DMS53 treated with DMSO at 0.1 percent for 48 hours (cell line): Measurements from ENCODE around the gene TRPM1.

Source experiments
- DNase-seq: peaks from one replicate; lab custom pipeline; 2025; ENCODE audit not compliant: unreplicated experiment; lab: John Stamatoyannopoulos, UW

TRPM1 gene

DNA sequence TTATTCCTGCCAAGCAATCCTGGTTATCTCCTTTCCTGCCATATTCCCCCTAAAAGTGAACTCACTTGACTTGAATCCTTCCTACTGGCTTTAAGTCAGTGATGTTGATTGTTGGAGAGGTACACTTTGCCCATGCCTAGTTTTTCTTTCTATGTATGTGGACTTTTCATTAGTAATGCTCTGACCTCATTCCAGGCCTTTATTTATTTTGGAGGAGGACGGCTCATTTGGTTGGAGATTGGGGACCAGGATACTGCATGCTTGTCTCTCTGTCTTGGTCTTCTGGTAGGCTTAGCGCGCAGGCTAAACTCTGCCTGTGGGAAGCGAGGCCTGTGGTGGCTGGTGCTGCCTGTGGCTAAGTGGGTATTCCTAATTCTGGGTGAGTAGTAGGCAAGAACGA lies 81.0 kb downstream of the TRPM1 start:
- DNase-seq: no peak

DNA sequence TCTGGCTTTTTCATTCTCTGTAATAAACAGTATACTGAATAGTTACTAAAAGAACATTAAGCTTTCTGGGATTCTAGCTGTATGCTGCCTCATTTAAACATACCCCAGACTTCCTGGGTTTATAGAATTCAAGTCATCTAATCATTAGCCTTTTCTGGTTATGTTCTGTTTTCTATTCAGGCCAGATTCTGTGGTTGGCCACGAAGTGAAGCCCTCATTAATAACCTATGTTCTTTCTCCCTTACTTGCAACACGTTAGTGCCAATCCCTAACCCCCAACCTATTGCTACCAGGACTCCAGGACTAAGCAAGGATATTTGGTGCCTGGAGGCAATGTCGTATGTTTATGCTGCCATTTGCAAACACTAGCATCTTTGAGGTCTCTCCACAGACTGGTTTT lies 81.5 kb downstream of the TRPM1 start:
- no peak for DNase-seq

DNA sequence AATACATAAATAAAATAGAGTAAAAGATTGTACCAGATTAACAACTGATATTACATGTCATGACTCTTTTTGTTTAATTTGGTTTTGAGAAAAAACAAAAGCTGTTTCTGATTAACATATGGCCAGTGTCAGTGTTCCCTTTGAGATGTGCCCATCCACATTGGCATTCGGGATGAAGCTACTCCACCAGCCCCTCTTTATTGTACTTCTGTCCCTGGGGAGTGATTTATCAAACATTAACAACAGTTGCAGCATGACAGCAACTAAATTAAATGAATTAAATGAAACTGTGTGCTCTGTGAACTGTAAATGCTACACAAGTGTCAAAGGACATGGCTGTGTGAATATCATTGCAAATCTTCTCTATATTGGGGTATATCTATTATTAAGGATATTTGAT lies 84.2 kb downstream of the TRPM1 start:
- no peak for DNase-seq

DNA sequence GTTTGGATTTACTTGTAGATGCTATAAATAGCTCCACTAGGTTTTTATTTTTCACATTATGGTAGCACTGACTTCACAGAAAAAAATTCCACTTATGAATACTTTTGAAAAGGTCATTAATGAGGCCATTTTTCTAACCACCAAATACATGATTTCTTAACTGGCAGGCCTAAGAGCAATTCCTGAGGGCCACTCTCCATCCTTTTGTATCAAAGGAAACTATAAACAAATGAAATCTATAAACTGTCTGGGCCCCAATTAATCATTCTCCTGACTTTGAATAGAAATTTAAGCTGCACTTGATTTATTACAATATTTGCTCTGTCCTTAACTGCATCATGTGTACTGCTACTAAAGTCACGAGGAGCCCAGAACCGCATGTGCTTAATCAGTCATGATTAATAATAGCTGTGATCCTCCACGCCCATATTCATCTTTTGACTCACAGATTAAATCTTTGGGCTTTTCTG lies 85.0 kb downstream of the TRPM1 start:
- no peak for DNase-seq

DNA sequence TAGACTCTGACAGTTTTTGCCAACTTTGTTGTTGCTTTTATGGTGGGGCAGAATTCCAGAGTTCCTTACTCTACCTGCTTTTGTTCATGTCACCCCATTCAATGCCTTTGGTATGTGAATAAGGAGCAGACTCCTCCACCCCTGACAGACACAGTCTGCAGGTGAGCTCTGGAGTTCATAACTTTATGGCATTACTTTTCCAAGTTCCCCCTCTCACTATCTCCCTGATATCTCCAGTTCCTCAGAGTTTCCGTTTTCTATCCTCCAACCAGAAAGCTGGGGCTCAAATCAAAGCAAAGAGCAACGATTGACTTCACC lies 87.0 kb downstream of the TRPM1 start:
- DNase-seq: no peak

DNA sequence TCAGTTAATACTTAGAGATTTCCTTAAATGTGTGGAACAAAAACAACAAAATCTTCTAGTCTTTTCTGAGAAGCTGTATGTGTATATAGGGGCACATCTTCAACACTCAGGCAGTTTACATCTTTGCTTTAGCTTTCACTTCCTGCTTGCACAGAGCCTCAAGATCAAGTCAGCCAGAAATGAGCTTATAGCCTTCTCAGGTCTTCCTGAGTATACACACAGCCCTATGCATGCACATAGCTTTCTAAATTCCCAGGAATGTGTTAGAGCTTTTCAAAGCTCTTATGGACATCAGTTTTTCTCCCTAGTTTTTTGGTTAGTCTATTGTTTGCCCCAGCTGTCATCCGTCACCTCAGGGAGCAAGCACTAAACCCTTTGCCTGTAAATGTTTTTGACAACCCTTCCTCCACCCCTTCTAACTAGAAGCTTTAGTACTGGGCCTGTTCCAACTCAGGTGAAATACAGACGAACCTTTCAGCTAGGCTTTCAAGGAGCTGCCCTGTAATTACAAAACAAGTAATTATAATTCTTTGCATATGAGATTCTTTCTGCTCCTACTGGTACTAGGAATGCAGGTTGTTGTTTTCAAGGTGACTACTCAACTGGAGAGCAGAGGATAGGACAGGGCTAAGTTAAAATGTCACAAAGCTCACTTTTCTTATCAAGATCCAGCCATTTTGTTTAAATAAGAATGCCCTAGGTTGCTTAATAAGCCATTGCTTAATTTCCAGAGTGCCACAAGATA lies 87.5 kb downstream of the TRPM1 start:
- peak; percentile 6 for DNase-seq

DNA sequence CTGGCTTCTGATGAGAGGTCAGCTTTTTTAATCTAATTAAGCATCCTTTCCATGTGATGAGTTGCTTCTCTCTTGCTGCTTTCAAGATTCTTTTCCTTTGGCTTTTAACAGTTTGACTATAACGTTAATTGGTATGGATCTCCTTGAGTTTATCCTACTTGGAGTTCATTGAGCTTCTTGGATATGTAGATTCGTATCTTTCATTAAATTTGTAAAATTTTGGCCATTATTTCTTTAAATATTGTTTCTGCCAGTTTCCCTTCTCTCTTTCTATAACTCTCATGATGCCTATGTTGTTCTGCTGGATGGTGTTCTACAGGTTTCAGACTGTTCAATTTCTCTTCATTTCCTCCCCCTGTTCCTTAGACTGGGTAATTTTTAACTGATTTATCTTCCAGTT lies 89.1 kb downstream of the TRPM1 start:
- no peak for DNase-seq

DNA sequence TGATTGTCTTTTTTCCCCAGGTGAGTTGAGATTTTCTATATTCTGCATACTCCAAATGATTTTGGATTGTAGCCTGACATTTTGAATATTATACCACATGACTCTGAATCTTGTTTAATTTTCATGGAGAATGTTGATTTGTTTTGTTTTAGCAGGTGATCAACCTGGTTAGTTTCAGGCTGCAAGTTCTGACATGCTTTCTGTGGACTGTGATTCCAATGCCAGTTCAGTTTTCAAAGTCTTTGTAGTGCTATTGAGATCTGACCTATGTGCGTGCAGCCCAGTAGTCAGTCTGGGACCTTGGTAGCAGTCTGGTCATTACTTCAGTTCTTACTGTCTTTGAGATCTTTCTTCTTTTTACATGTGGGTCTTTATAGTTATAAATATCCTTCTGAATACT lies 91.5 kb downstream of the TRPM1 start:
- no peak for DNase-seq

DNA sequence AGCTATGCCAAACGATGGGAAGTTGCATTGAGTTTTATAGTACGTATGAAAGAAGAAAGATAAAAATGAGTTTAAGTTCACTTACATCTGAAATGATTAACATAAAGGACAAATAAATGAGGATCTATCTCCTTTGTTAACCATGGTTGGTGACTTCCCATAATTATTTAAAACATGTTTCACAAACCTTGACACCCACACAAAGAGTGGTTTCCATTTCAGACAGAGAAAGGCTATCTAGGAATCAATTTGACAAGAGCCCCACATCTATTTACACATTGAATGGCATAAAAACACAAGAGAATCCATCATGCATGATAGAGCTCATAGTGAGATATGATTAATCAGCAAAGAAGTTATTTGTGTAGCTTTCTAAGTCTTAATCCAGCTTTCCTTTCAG lies 95.9 kb downstream of the TRPM1 start:
- no peak for DNase-seq

DNA sequence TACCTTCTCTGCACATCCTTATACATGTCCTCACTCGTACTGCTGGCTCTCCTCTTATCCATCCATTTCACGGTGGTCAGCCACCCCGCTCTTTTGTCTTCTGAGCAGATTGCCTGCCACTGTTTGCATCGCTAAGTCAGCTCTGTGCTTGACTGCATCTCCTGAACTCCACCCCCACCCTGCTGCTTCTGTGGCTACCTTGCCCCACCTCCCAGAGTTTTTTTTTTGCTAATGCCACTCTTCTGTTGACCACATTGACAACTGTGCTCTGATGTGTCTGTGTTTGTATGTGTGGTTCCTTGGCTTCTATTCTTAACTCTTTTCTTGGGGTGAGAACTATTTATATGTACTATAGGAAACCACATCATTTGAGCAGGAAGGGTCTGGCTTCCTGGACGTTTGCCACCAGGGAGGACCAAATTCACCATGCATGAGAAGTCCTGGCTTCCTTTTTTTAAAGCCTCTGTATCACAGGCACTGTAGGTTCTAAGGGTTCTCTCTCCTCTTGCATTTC lies 97.2 kb downstream of the TRPM1 start:
- no peak for DNase-seq

DNA sequence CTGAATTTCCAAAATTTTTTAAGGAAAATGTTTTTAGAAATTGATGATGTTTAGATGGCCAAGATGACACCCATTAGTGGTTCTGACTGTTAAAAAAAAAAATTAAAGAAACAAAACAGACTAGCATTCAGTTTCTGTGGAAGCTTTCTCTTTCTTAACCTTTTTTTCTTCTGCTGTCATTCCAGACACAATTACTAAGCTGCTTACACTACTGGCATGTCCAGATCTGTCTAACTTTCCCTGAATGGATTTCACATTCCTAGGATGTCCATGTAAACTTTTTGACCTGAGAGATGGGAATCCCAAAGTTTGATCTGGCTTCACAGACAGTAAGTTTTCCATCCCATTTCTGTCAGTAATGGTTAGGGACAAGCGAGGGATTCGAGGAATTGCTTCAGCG lies 99.8 kb downstream of the TRPM1 start:
- DNase-seq: no peak

DNA sequence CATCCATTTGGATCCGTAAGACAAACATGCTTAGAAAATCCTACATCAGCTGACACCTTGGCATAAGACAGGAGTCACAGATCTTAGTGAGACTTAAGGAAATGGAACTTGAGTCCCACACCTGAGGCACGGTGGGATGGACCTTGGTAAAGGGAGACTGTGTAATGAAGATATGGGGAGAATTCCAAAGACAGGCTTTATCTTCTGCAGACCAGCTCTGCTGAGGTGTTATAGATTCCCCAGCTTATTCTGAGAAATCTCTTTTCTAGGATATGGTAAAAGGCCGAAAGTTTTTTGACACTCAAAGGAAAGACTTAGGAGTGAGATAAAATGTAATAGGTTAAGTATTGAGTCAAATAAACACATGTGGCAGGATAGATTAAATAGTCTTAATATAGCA lies 101.8 kb downstream of the TRPM1 start:
- DNase-seq: no peak

DNA sequence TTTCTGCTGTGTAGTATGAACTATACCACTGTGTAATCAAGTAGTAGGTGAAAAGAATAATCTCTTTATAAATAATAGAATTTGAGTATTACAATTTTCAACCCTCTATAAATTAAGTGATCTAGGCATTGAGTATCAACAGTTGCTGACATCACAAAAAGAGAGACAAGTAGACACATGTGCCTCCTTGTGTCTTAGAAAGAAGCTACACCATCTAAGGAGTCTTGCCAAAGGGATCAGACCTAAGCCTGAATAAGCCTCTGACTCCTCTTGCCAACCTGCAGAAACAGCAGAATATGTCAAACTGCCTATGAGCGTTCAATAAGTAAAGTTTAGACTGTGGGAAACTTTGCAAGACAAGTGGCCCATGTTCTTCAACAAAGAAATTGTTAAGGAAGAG lies 104.3 kb downstream of the TRPM1 start:
- no peak for DNase-seq

DNA sequence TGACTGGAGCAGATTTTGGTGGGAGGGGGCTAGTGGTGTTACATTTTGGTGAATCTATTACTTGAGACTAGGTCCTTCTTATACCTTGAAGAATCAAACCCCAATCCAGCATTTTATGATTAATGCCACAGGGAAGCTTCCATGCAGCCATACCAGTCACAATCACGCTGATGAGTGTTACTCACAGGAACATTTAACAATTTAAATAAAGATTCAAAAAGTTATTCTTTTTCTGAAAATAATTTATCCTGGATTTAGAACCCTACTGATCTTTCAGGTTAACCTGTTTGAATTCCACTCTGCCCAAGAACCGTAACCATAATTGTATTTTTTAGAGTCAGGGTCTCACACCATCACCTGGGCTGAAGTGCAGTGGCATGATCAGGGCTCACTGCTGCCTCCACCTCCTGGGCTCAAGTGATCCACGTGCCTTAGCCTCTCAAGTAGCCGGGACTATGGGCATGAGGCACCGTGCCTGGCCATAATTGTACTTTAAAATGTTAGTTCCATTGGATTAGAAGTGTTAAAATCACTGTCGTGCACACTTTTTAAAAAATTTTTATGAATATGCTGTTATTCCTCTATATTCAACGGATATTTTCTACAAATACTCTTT lies 109.2 kb downstream of the TRPM1 start:
- DNase-seq: peak; percentile 22

DNA sequence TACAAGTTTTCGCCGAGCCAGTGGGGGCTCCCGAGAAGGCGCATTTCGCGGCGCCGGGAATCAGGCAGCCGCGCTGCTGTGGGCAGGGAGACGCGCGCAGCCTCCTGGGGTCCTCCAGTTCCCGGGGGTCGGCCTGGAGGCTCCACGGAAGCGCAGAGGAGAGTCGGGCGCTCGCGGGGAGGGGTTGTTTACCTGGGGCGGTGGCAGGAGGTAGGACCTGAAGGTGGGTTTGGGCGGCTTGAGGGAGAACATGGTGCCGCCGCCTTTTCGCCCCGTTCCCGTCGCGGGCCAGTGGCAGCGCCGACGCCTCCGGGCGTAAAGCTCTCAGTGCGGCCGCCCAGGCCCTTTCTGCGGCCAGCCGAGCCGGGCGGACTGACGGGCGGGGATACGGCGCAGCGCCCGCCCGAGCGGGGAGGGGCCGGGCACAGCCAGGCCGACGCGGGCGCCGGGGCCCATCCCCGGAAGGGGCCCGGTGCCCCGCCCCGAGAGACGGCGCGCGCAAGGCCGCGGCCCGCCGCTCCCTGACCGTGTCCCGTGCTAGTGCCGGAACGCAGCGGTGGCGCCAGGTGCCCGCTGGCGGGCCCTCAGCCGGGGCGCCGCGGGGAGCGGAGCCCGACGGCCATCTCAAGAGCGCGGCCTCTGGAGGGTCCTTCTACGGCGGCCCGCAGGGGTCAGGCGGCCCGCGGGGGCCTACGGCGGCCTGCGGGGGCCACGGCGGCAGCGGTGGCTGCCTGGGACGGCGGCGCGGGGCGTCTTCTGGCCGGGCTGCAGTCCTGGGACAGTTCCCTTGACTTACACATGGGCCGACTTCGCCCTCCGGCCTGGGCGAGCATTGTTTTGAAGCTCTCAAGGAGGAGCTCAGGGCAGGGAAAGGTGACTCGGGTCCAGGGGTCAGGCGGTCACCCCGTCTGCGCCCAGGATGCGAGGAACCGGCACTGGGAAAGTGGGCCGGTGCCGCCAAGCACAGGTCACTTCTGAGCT lies 110.0 kb downstream of the TRPM1 start, which contains the start of gene MTMR10:
MTMR10 (minus strand) TSS at position 374 of the 981 bp plus-strand sequence; CDS start at position 252, 122 bp downstream.
- DNase-seq: peak; percentile 26

DNA sequence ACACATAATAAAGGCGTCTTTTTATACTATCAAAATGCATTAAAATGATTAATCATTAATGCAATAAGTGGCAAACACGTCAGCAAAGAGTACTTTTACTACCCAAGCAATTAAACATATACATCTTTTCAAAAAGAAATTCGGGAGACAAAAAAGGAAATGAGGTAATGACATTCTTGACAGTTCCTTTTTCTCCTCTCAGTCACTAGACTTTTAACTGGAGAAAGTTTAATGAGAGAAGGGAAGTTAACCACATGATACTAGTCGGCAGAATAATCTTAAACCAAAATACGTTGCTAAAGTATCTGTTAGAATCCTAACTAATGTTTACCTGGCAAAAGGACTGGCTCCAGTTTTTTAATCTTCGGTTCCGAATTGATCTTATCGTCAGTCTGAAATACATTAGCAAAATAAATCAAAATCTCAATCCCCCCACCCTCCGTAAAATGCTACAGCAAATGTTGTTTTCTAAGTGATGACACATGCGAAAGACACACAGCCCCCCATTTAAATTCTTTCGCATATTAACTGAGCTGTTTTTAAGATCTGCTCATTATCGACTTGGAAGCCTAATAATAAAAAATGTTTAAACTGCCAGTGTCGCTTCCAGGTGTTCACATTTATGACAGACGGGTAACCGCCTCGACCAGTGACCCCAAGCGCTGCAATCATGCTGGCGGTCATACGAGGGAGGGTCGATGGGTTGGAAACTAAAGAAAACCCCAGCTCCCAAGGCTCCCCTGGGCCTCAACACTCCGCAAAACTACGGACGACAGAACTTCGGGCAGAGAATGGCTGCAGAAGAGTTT lies 110.9 kb downstream of the TRPM1 start:
- no peak for DNase-seq

DNA sequence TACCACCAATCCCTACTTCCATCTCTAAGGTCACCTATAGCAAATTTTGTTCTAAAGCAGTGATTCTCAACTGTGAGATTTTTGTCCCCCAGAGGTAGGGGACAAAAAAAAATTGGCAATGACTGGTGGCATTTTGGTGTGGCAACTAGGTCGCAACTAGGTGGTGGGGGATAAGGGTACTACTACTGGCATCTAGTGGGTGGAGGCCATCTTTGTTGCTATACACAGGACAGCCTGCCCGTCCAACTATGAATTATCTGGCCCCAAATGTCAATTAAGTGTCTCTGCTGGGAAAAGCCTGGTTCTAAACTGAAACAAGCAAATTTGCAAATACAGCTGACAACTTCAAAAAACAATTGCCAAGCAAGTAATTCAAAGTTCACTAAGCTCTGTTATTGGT lies 111.5 kb downstream of the TRPM1 start:
- DNase-seq: no peak

DNA sequence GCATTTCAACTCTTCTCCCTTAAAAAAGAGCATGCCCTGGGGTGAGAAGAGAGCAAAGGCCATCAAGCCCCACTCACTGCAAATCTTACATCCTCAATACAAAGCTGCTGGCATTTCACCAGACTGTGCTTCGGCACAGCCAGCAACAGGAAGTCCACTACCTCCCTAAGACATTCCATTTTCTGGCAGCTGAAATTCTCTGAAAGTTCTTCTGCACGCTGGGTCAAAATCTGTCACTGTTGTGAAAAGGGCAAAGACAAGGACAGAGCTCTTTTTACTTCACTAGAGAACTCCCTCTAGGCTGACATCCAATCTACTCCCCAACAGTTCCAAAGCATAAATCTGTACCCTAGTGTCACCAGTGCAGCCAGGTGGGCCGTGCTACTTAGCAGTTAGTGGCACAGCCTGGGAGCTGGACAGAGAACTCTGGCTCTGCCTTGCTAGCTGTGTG lies 116.4 kb downstream of the TRPM1 start:
- no peak for DNase-seq

DNA sequence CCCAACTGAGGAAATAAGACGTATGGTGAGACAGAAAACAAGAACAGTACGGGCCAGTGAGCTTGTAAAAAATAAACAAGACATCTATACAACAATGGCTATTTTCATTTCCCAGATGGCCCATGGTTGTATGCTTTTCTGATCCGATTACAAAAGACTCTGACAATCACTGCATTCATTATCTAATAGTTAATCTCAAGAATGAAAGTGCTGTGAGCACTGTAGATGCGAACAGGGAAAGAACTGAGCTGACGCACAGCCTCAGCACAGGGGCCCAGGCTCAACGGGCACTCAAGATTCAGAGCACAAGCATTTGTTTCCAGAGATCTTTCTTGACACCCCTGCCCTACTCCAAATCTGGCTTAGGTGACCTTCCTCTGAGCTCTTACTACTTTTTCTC lies 117.0 kb downstream of the TRPM1 start:
- no peak for DNase-seq

DNA sequence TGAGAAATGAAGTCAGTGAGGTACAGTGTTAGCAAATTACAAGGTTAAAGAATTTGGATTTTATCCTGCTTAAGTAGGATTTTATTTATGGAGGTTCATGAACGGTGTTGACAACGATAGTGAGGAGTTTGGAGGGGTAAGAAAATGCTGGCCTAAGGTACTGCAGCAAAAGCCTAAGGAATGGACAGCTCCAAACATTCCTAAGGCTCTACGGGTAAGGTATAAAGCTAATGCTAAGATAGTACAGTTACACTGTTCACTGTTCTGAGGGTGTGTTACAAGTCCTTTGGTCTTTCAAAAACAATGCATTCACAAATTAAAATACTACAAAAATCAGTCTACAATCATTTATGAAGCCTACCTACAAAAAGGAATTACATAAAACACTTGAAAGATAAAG lies 117.4 kb downstream of the TRPM1 start:
- DNase-seq: no peak

DNA sequence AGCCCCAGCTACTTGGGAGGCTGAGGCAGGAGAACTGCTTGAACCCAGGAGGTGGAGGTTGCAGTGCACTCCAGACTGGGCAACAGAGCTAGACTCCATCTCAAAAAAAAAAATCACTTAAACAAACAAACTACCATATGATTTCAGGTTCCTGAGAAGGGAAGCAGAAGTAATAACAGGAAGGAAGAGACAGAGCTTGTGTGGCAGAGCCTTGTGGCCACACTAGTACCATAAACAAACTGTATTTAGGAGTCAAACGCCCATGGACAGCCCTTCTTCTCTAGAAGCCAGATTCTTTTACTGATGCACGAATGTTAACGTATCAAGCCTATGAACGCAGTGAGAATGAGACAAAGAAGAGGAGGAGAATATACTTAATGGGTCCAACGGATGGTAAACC lies 122.1 kb downstream of the TRPM1 start:
- no peak for DNase-seq
